HG03095 (cell line): Measurements from ENCODE around the gene MKRN2OS.

Experiments used
- ATAC-seq: cut with Tn5 transposase; IDR thresholded peaks from one replicate; pipeline ENCODE4 v1.9.1; 2021; ENCODE audit warnings: moderate library complexity; ENCODE audit not compliant: unreplicated experiment

The MKRN2OS gene

DNA sequence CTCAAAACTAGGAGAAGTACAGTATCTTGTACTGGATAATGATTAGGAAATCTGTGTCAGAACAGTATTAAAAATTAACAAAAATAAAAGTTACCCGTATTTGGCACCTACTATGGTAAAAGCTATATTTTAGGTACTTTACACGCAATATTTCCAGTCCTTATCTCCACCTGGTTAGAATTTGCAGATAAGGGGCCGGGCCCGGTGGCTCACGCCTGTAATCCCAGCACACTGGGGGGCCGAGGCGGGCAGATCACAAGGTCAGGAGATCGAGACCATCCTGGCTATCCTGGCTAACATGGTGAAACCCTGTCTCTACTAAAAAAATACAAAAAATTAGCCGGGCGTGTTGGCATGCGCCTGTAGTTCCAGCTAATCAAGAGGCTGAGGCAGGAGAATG is 28.4 kb downstream of the MKRN2OS start:
- ATAC-seq, result no peak

- ATAC-seq, result no peak
These were observed 29.7 kb downstream of the MKRN2OS start for GRCh38 chr3:12515631-12516030.

DNA sequence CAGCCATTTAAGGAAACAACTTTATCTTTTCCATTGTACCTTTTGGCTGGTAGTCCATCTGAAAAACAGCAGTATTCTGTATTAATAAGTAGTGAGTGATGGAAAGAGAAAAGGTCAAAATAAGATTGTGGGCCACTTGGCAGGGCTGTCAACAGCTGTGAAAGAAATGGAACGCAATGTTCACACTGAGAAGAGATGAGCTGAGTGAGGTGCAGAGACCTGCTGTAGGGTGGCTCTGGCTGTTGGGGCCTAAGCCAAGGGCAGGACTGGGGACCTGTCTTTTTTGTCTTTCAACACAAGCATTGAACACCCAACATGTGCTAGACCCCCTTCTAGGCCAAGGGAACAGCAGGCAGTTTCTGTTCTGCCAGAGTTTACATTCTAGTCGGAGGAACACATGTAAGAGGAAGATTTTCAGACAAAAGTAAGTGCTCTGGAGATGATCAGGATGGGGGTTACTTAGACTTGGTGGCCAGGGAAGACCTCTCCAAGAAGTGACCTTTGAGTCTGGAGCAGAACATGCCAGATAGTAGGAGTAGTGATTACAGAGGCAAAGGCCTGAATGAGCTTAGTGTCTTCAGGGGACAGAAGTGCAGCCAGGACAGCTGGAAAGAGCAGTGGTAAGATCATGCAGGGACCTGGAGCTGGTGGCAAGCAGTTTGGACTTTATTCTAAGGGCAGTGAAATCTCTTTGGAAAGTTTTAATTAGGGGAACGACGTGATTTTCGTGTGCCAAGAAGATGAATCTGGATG is 31.4 kb downstream of the MKRN2OS start:
- ATAC-seq, result no peak

GRCh38 chr3:12512534-12513118 is 32.7 kb downstream of the MKRN2OS start:
- ATAC-seq, result no peak

DNA sequence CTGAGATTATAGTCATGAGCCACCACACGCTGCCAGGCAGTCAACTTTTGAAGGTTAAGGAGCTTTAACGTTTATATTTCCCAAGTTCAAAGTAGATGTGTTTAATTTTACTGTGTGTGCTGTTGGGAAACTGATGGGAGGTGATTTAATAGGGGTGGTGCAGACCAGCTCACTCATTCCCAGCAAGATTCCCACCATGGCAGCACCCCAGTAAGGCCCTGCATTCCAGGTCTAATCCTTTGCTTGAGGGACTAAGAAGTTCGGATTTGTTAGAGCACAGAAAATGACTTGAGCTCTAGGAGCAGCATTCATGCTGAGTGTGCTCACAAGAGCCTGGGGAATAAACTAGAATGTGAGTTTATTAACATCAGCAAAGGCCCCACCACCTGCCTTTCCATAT is 35.8 kb downstream of the MKRN2OS start:
- ATAC-seq, result no peak

DNA sequence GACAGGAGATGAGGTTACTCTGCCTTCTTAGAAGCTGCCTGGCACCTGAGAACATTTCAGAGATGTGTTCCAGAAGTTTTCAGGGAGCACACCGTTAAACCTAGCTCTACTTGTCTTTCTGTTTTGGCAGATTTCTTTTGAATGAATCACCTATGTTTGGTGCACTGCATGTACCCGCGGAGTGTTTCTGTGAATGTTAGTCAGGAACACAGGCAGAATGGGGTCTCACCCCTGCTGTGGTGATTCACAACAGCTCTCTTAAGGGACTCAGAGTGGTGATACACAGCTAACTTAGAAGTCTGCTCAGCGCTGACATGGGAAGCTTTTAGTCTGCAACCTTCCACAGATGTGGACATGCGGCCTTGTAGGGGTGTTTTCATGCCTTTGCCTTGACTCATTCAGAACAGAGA is 37.0 kb downstream of the MKRN2OS start:
- no peak for ATAC-seq

DNA sequence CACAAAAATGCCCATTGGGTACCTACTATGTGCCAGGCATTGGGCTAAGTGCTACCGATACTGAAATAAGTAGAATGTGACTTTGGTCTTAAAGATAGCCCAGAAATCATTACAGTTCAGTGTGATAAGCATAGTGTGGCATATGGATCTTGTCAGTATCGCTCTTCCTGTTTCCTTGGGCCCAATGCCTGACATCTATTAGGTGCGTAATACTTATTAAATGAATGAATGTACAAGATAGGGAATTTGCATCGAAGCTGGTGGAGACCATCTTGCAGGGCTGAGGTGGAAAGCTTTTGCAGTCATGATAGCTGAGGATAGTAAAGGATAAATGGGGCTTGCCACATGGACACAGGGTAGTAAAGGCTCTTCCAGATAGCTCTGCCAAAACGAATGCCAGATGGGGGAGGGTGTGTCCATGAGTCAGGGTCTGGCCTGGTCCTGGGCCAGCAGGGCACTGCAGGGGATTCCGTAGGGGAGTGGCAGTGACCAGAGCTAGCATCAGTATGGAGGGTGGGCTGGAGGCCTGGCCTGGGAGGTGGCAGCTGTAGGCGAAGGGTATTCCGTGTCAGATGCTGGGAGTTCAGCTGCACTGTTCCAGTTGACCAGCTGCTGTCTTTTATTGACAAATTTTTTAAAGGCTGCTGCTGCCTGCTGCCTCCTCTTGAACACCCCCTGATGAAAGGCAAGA is 37.6 kb downstream of the MKRN2OS start:
- ATAC-seq, result no peak

- ATAC-seq, result no peak
These were observed 39.0 kb downstream of the MKRN2OS start for GRCh38 chr3:12506201-12506709.

DNA sequence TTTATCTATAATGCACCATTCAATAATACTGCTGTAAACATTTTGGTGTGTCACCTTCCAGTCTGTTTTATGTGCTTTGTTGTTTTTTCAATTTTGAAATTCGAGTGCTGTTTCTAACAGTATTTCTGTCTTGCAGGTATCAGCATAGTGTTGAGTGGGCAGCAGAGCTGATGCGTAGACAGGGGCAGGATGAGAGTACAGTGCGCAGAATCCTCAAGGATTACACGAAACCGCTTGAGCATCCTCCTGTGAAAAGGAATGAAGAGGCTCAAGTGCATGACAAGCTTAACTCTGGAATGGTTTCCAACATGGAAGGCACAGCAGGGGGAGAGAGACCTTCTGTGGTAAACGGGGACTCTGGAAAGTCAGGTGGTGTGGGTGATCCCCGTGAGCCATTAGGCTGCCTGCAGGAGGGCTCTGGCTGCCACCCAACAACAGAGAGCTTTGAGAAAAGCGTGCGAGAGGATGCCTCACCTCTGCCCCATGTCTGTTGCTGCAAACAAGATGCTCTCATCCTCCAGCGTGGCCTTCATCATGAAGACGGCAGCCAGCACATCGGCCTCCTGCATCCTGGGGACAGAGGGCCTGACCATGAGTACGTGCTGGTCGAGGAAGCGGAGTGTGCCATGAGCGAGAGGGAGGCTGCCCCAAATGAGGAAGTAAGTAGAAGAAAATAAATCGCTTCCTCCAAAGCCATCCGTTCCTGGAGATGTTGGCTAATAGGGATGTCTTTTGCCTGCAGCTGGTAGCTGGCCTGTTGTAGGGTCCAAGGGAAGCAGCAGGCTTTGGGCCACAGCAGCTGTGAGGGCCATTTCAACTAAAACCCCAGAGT is 42.0 kb downstream of the MKRN2OS start:
- no peak for ATAC-seq

- ATAC-seq, result no peak
These were observed 43.8 kb downstream of the MKRN2OS start for GRCh38 chr3:12501360-12502020.

GRCh38 chr3:12499474-12499873 is 45.8 kb downstream of the MKRN2OS start:
- ATAC-seq, result no peak

- no peak for ATAC-seq
These were observed 48.9 kb downstream of the MKRN2OS start for GRCh38 chr3:12496453-12496761.

DNA sequence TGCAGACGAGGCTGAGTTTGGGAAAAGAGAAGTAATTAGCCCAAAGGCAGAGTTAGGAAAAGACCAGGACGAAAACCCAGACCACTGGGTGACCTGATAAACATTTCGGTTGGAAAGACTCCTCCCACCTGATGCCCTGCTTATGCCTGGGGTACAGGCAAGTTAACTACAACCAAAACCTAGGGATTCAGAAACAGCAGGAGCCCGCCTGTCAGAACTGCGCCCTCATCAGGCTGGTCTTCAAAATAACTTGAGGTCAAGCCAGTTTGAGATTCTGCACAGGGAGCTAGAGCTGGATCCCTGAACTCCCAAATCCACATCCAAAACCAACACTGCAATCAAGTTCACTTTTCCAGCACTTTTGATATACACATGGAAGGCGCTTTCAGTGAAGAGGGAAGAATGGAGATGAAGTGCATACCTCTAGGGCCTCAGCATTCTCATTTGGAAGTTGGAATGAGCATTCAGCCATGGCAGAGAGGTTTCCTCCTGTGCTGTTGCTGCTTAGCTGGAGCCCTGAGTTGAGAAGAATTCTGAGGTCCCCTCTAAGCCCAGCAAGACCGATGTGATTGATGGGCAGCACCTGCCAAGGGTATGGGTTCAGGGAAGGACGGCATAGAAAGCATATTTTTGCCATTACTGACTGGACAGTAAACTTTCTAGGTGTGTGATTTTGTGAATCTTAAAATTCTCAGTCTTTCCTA is 49.4 kb downstream of the MKRN2OS start:
- no peak for ATAC-seq

- no peak for ATAC-seq
These were observed 54.8 kb downstream of the MKRN2OS start for GRCh38 chr3:12490547-12490946.

DNA sequence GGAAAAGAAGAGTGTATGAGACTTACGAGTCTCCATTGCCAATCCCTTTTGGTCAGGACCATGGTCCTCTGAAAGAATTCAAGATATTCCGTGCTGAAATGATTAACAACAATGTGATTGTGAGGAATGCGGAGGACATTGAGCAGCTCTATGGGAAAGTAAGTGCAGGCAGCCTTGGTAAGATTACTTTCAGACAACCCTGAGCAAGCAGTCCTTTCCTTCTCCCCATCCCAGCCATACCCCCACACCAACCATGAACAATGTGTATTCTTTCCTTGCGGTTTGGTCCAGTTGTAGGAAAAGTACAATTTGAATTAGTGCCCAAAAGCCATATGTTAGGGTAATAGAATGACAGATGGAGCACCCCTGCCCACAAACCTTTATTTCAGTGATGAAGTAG is 55.5 kb downstream of the MKRN2OS start:
- no peak for ATAC-seq
